ENCODE measurements around the gene TXNL4A.

The TXNL4A gene

GRCh38 chr18:79924814-79925731 lies 63.3 kb downstream of the TXNL4A start:
- Histone ChIP-seq H3K27ac (no peak overlapping the region), H3K4me3 (no peak overlapping the region), H3K27me3 (no peaks in the 10 kb centered on the region), H3K9me3 (peaks cover 0 to 16% (median 16%) of the 10 kb centered on the region in 3 donors), H3K4me1 (no peaks in the 10 kb centered on the region), H3K36me3 (peaks cover 20 to 57% (median 52%) of the 10 kb centered on the region in 3 donors)
- no peak for TF ChIP-seq CTCF (IDR thresholded peaks at IDR 0.05)
- peak; percentile 12 to 42 for DNase-seq
- intact Hi-C loops (cut with DNase I; ENCODE audit: low total_unique reads), result no loop called here

- no peak overlapping the region for H3K27ac ChIP-seq
- H3K9me3 ChIP-seq, result peaks cover 0 to 6% (median 5%) of the 10 kb centered on the region in 3 donors
- intact Hi-C loops (cut with DNase I; ENCODE audit: low total_unique reads), result no loop called here
- no peaks in the 10 kb centered on the region for H3K27me3 ChIP-seq
- DNase-seq, result peak; percentile 5 to 38
- H3K4me3 ChIP-seq, result no peak overlapping the region
- no peak for TF ChIP-seq CTCF (IDR thresholded peaks at IDR 0.05)
- H3K4me1 ChIP-seq, result no peaks in the 10 kb centered on the region
- H3K36me3 ChIP-seq, result peaks cover 11 to 49% (median 44%) of the 10 kb centered on the region in 3 donors
Measured at GRCh38 chr18:79923896-79924585, 64.3 kb downstream of the TXNL4A start.

- no peaks in the 10 kb centered on the region for H3K4me1 ChIP-seq
- H3K27ac ChIP-seq, result no peak overlapping the region
- no peaks in the 10 kb centered on the region for H3K27me3 ChIP-seq
- peaks cover 11 to 49% (median 44%) of the 10 kb centered on the region in 3 donors for H3K36me3 ChIP-seq
- peak; percentile 10 to 48 for DNase-seq
- H3K4me3 ChIP-seq, result no peak overlapping the region
- no peaks in the 10 kb centered on the region for H3K9me3 ChIP-seq
- no peak for TF ChIP-seq CTCF (IDR thresholded peaks at IDR 0.05)
- intact Hi-C loops (cut with DNase I; ENCODE audit: low total_unique reads), result no loop called here
Measured at GRCh38 chr18:79922971-79923411, 65.4 kb downstream of the TXNL4A start.

- intact Hi-C loops (cut with DNase I; ENCODE audit: low total_unique reads), result no loop called here
- TF ChIP-seq CTCF (IDR thresholded peaks at IDR 0.05), result no peak
- H3K27me3 ChIP-seq, result no peaks in the 10 kb centered on the region
- H3K4me1 ChIP-seq, result no peaks in the 10 kb centered on the region
- peaks cover 13 to 48% (median 45%) of the 10 kb centered on the region in 3 donors for H3K36me3 ChIP-seq
- H3K9me3 ChIP-seq, result no peaks in the 10 kb centered on the region
- H3K4me3 ChIP-seq, result no peak overlapping the region
- H3K27ac ChIP-seq, result no peak overlapping the region
- DNase-seq, result peak in 1 of 2 donors; percentile 53
Measured at GRCh38 chr18:79921984-79922965, 66.1 kb downstream of the TXNL4A start.
